ENCODE data around the gene CERCAM.

GRCh38 chr9:128391956-128392301 is 28.7 kb upstream of the CERCAM start:
- TF ChIP-seq CTCF (IDR thresholded peaks at IDR 0.05; ENCODE audit: insufficient read depth, low read length) (no peak), POLR2AphosphoS5 (IDR thresholded peaks at IDR 0.05; ENCODE audit: low read depth) (no peak), REST (IDR thresholded peaks at IDR 0.05; ENCODE audit: insufficient replicate concordance, low read depth) (no peak), SPI1 (IDR thresholded peaks at IDR 0.05; ENCODE audit: borderline replicate concordance, low read depth) (no peak)

All from HL-60 (cell line).